HepG2 (cell line): Measurements from ENCODE around the gene SECTM1. TPM values are rescaled to one million over a fixed set of nuclear protein-coding genes. Genes with fewer than 3 reads are reported as not detected.

Source experiments
- ATAC-seq: fragments of 200-7000 bp; cut with Tn5 transposase; 3 replicates; pipeline ENCODE4 v1.9.1; 2020; ENCODE audit warnings: mild to moderate bottlenecking, moderate library complexity
- BruUV-seq: library from RNA; stranded (reverse); fragments of 400-500 nt; replicated peaks from 2 replicates; lab custom pipeline; 2021; lab: Mats Ljungman, UMichigan
- CTCF ChIA-PET: fragments of 300-600 bp; formaldehyde crosslinking; extraction: SDS; loops from one replicate; lab custom pipeline; 2021; ENCODE audit warnings: low total read pairs, inconsistent platforms, low intra/inter-chr PET ratio; lab: Yijun Ruan, JAX
- POLR2A ChIA-PET: fragments of 350-600 bp; sonication (Branson Sonifier 250); formaldehyde crosslinking; loops from one replicate; lab custom pipeline; 2020; ENCODE audit warnings: antibody characterized with exemption, inconsistent platforms; lab: Yijun Ruan, JAX
- DNase-seq: peaks from one replicate; pipeline ENCODE4 v3.0.0-alpha.2; 2015; ENCODE audit warnings: low spot score
- FAIRE-seq: peaks from 3 replicates; lab custom pipeline; 2011; peaks lifted over from hg19 to GRCh38; lab: Jason Lieb, UNC
- H2AFZ ChIP-seq: one replicate; pipeline ENCODE4 v1.6.1; 2011; ENCODE audit warnings: low read length, inconsistent platforms
- H3K27ac ChIP-seq: fragments of 300-600 bp; 3 replicates; pipeline ENCODE4 v1.8.0; 2011; ENCODE audit warnings: mixed run types, mild to moderate bottlenecking, mixed read lengths, low read length, inconsistent platforms; ENCODE audit not compliant: insufficient read depth; ENCODE audit errors: extremely low read length
- H3K27me3 ChIP-seq, 2 experiments: fragments of 200-600 bp in 1 of 2; 2 replicates in 1 of 2; 3 replicates in 1 of 2; pipeline versions ENCODE4 v1.6.0 to v1.8.0; 2011; ENCODE audit warnings: low read length in 2 of 2, mild to moderate bottlenecking in 2 of 2, moderate library complexity in 2 of 2, inconsistent platforms in 1 of 2; ENCODE audit not compliant: insufficient read depth in 2 of 2, control insufficient read depth in 1 of 2
- H3K36me3 ChIP-seq, 2 experiments: fragments of 200-600 bp in 1 of 2; replicated peaks in 1 of 2; 2 replicates in 1 of 2; 3 replicates in 1 of 2; pipeline versions ENCODE4 v1.5.1 to v1.8.0; 2011; ENCODE audit warnings: low read length in 2 of 2, inconsistent platforms in 1 of 2; ENCODE audit not compliant: insufficient read depth in 2 of 2, control insufficient read depth in 1 of 2
- H3K4me1 ChIP-seq: 2 replicates; pipeline ENCODE4 v1.5.1; 2012; ENCODE audit warnings: low read length, inconsistent platforms; ENCODE audit not compliant: insufficient read depth
- H3K4me2 ChIP-seq: 2 replicates; pipeline ENCODE4 v1.6.0; 2011; ENCODE audit warnings: low read depth, low read length, inconsistent platforms
- H3K4me3 ChIP-seq, 3 experiments: fragments of 200-600 bp in 1 of 3; sonication (generic), shearing (Covaris generic) in 1 of 3; replicated peaks in 1 of 3; 2 replicates each; pipeline ENCODE4 v1.5.1; 2011 to 2016; ENCODE audit warnings: low read length in 3 of 3, inconsistent platforms in 2 of 3, low read depth in 2 of 3, mild to moderate bottlenecking in 2 of 3, control low read depth in 1 of 3, mixed read lengths in 1 of 3; ENCODE audit not compliant: insufficient read depth in 1 of 3
- H3K79me2 ChIP-seq: one replicate; pipeline ENCODE4 v1.6.1; 2011; ENCODE audit warnings: low read length, inconsistent platforms; ENCODE audit not compliant: insufficient read depth
- H3K9ac ChIP-seq: 2 replicates; pipeline ENCODE4 v1.6.0; 2011; ENCODE audit warnings: mild to moderate bottlenecking, low read depth, low read length, inconsistent platforms; ENCODE audit not compliant: insufficient read depth
- H3K9me3 ChIP-seq: 2 replicates; pipeline ENCODE4 v1.5.1; 2012; ENCODE audit warnings: mild to moderate bottlenecking, low read length
- H4K20me1 ChIP-seq: 2 replicates; pipeline ENCODE4 v1.6.0; 2011; ENCODE audit warnings: inconsistent platforms, mild to moderate bottlenecking, low read length, moderate library complexity; ENCODE audit not compliant: insufficient read depth
- ADNP ChIP-seq: sonication (generic); formaldehyde crosslinking; IDR thresholded peaks from 2 replicates; pipeline ENCODE4 v1.4.0; 2020; ENCODE audit warnings: missing genetic modification reagents
- ESRRA ChIP-seq: sonication (generic); formaldehyde crosslinking; IDR thresholded peaks from 2 replicates; pipeline ENCODE4 v1.5.1; 2020; ENCODE audit warnings: mild to moderate bottlenecking, low read depth, missing genetic modification reagents
- MEIS1 ChIP-seq: sonication (generic); formaldehyde crosslinking; IDR thresholded peaks from 2 replicates; pipeline ENCODE4 v1.9.0; 2021; ENCODE audit warnings: mild to moderate bottlenecking, missing genetic modification reagents, moderate library complexity, borderline replicate concordance
- SP4 ChIP-seq: sonication (generic); formaldehyde crosslinking; IDR thresholded peaks from 2 replicates; pipeline ENCODE4 v1.8.1; 2023; ENCODE audit warnings: mild to moderate bottlenecking, missing genetic modification reagents
- ZNF572 ChIP-seq: sonication (generic); formaldehyde crosslinking; IDR thresholded peaks from 2 replicates; pipeline ENCODE4 v1.5.1; 2020; ENCODE audit warnings: mild to moderate bottlenecking, missing genetic modification reagents
- WGBS: methylation state at CpG from one replicate; pipeline ENCODE4 v1.1.6; 2017; ENCODE audit warnings: low lambda C conversion rate; 5-methylcytosine and 5-hydroxymethylcytosine counted together
- in situ Hi-C: cut with HindIII; loops from 2 replicates; pipeline ENCODE4 v1.10.0; 2017; ENCODE audit warnings: low pct_unique_long_range_greater_than_20kb; ENCODE audit not compliant: extremely low pct_ligation_motif_present
- intact Hi-C: fragments of 100-400 bp; cut with micrococcal nuclease; formaldehyde crosslinking; loops from one replicate; pipeline ENCODE4 v1.10.0; 2022; ENCODE audit not compliant: unreplicated experiment
- polyA plus RNA-seq, 8 experiments: library from polyadenylated mRNA; depleted of rRNA in 3 of 8; stranded (reverse) in 7 of 8; unstranded in 1 of 8; fragments of >200 nt; fragmentation: Illumina TruSeq in 4 of 8; extraction: Trizol in 4 of 8; gene quantifications; 2 replicates each; pipeline versions ENCODE4 v1.2.1 to v1.2.3, GENCODE V29; 2011 to 2016; ENCODE audit warnings: low read depth in 4 of 8, missing spikeins in 1 of 8, mixed read lengths in 1 of 8; ENCODE audit not compliant: insufficient read depth in 1 of 8
- total RNA-seq, 5 experiments: library from RNA; depleted of rRNA; stranded (reverse); fragments of >200 nt; fragmentation: Illumina TruSeq; extraction: Trizol; gene quantifications; 2 replicates each; pipeline ENCODE4 v1.2.3, GENCODE V29; 2016; ENCODE audit warnings: low read depth in 1 of 5
- TF ChIP-seq, protein P1 (sequence below): sonication (generic); formaldehyde crosslinking; IDR thresholded peaks from 2 replicates; pipeline ENCODE4 v1.5.0; 2020; ENCODE audit warnings: missing genetic modification reagents
- TF ChIP-seq, protein P2 (sequence below): sonication (generic); formaldehyde crosslinking; IDR thresholded peaks from 2 replicates; pipeline ENCODE4 v1.5.1; 2020; ENCODE audit warnings: missing genetic modification reagents, mild to moderate bottlenecking, borderline replicate concordance
- TF ChIP-seq, protein P3 (sequence below): IDR thresholded peaks from 2 replicates; pipeline ENCODE4 v1.6.1; 2016; ENCODE audit warnings: low read depth, borderline replicate concordance
- TF ChIP-seq, protein P4 (sequence below): sonication (generic); formaldehyde crosslinking; IDR thresholded peaks from 2 replicates; pipeline ENCODE4 v1.5.1; 2020; ENCODE audit warnings: mild to moderate bottlenecking, missing genetic modification reagents, moderate library complexity

SECTM1 gene
- total and polyA plus RNA-seq, 2 of the 13 experiments (the other 11 are each of a cell fraction or from before 2014, with no cell fraction given): 3.5 to 5.3 TPM

DNA sequence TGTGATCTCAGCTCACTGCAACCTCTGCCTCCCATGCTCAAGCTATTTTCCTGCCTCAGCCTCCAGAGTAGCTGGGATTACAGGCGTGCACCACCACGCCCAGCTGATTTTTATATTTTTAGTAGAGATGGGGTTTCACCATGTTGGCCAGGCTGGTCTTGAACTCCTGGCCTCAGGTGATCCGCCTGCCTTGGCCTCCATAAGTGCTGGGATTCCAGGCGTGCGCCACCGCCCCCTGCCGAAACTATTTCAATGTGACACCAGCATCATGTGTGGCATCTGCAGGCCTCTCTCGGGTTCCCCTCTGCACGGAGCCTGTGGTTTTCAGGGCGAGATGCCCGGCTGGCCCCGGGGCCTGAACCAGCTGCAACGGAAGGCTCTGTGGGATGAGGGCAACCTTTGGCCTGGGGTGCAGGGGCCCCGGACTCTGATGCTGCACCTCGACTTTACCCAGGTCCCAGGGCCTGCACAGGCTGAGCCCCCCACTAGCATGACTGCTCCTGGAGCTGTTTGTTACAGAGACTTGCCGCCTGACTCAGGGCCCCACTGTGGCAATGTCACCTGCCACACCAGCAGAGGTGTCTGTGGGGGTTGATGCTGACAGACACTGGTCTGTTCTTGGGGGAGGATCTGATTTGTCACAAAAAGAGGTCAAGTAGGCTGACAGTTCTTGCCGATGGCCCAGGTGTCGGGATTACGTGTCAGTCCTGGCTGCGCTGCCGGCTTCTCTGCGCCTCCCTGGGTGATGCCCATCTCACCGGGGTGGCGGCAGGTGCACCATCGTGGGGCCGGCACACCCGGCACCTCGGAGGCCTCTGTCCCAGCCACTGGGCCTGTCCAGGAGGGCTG, 16.8 kb upstream of the SECTM1 start:
- Histone ChIP-seq H3K4me2 (no peak overlapping the region), H3K9me3 (no peaks in the 10 kb centered on the region), H3K27me3 (no peaks in the 10 kb centered on the region), H3K36me3 (no peaks in the 10 kb centered on the region), H3K27ac (peak overlapping the region; percentile 4), H3K79me2 (peaks cover 3% of the 10 kb centered on the region), H3K4me1 (peaks cover 94% of the 10 kb centered on the region), H3K9ac (no peak overlapping the region), H2AFZ (no peak overlapping the region), H4K20me1 (no peaks in the 10 kb centered on the region), H3K4me3 (no peak overlapping the region)
- 86% methylated on average over 16 of the region's 28 CpGs for WGBS
- intact Hi-C loops (loop anchor here (2.0 to 5.0 kb wide), 3 partner anchors 37 to 202 kb away; no protein-coding TSS in a partner anchor), in situ Hi-C loops (loop anchor here (5.0 to 10.0 kb wide), 3 partner anchors 37 to 204 kb away; no protein-coding TSS in a partner anchor)
- DNase-seq (no peak), FAIRE-seq (no peak), ATAC-seq (no peak)
- CTCF ChIA-PET: interaction anchor here (1.7 to 5.1 kb wide), 2 partner anchors 64 to 204 kb away, joined by 5 to 41 read pairs; no protein-coding TSS in a partner anchor
- POLR2A ChIA-PET: interaction anchor here (0.9 to 2.4 kb wide), 15 partner anchors 8 to 194 kb away, joined by 3 to 11 read pairs (median 4); no protein-coding TSS in a partner anchor
- BruUV-seq: no TSS peak
- TF ChIP-seq ESRRA (CRISPR knock-in tag) (no peak), ADNP (CRISPR knock-in tag) (peak; percentile 19; the same call in 1 of the 2 replicates), ZNF572 (CRISPR knock-in tag) (0 out of 2 replicates have a peak, but pooled peaks have one; percentile 21), MEIS1 (0 out of 2 replicates have a peak, but pooled peaks have one; percentile 46), SP4 (CRISPR knock-in tag) (0 out of 2 replicates have a peak, but pooled peaks have one; percentile 1)
- TF ChIP-seq, protein P1, sequence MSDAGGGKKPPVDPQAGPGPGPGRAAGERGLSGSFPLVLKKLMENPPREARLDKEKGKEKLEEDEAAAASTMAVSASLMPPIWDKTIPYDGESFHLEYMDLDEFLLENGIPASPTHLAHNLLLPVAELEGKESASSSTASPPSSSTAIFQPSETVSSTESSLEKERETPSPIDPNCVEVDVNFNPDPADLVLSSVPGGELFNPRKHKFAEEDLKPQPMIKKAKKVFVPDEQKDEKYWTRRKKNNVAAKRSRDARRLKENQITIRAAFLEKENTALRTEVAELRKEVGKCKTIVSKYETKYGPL (CRISPR knock-in tag): no peak
- TF ChIP-seq, protein P2, sequence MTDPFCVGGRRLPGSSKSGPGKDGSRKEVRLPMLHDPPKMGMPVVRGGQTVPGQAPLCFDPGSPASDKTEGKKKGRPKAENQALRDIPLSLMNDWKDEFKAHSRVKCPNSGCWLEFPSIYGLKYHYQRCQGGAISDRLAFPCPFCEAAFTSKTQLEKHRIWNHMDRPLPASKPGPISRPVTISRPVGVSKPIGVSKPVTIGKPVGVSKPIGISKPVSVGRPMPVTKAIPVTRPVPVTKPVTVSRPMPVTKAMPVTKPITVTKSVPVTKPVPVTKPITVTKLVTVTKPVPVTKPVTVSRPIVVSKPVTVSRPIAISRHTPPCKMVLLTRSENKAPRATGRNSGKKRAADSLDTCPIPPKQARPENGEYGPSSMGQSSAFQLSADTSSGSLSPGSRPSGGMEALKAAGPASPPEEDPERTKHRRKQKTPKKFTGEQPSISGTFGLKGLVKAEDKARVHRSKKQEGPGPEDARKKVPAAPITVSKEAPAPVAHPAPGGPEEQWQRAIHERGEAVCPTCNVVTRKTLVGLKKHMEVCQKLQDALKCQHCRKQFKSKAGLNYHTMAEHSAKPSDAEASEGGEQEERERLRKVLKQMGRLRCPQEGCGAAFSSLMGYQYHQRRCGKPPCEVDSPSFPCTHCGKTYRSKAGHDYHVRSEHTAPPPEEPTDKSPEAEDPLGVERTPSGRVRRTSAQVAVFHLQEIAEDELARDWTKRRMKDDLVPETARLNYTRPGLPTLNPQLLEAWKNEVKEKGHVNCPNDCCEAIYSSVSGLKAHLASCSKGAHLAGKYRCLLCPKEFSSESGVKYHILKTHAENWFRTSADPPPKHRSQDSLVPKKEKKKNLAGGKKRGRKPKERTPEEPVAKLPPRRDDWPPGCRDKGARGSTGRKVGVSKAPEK (CRISPR knock-in tag): no peak
- TF ChIP-seq, protein P3, sequence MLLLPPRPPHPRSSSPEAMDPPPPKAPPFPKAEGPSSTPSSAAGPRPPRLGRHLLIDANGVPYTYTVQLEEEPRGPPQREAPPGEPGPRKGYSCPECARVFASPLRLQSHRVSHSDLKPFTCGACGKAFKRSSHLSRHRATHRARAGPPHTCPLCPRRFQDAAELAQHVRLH (CRISPR knock-in tag): no peak
- TF ChIP-seq, protein P4, sequence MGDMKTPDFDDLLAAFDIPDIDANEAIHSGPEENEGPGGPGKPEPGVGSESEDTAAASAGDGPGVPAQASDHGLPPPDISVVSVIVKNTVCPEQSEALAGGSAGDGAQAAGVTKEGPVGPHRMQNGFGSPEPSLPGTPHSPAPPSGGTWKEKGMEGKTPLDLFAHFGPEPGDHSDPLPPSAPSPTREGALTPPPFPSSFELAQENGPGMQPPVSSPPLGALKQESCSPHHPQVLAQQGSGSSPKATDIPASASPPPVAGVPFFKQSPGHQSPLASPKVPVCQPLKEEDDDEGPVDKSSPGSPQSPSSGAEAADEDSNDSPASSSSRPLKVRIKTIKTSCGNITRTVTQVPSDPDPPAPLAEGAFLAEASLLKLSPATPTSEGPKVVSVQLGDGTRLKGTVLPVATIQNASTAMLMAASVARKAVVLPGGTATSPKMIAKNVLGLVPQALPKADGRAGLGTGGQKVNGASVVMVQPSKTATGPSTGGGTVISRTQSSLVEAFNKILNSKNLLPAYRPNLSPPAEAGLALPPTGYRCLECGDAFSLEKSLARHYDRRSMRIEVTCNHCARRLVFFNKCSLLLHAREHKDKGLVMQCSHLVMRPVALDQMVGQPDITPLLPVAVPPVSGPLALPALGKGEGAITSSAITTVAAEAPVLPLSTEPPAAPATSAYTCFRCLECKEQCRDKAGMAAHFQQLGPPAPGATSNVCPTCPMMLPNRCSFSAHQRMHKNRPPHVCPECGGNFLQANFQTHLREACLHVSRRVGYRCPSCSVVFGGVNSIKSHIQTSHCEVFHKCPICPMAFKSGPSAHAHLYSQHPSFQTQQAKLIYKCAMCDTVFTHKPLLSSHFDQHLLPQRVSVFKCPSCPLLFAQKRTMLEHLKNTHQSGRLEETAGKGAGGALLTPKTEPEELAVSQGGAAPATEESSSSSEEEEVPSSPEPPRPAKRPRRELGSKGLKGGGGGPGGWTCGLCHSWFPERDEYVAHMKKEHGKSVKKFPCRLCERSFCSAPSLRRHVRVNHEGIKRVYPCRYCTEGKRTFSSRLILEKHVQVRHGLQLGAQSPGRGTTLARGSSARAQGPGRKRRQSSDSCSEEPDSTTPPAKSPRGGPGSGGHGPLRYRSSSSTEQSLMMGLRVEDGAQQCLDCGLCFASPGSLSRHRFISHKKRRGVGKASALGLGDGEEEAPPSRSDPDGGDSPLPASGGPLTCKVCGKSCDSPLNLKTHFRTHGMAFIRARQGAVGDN (CRISPR knock-in tag): 0 out of 2 replicates have a peak, but pooled peaks have one; percentile 24
